NCI-H2227 treated with DMSO at 0.1 percent for 48 hours (cell line): ENCODE measurements around the gene DTNB.

Experiments used
- DNase-seq: peaks from one replicate; lab custom pipeline; 2025; lab: John Stamatoyannopoulos, UW

Gene DTNB

DNA sequence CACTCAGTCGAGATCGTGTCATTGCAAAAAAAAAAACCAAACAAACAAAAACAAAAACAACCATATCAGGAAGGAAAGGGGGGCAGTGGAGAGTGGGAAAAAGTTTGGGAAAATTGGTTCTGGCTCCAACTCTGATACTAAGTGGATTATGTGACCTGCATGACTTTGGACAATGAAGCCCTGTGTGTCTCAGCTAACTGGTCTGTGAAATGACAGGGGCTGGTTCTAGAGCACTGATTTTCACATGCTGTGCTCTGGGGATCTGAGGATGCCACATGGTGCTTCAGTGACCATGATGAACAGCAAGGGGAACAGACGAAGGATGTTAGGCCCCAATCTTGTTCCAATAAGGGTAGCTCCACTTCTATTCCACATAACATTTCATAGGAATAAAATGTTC lies 174.2 kb downstream of the DTNB start:
- no peak for DNase-seq

DNA sequence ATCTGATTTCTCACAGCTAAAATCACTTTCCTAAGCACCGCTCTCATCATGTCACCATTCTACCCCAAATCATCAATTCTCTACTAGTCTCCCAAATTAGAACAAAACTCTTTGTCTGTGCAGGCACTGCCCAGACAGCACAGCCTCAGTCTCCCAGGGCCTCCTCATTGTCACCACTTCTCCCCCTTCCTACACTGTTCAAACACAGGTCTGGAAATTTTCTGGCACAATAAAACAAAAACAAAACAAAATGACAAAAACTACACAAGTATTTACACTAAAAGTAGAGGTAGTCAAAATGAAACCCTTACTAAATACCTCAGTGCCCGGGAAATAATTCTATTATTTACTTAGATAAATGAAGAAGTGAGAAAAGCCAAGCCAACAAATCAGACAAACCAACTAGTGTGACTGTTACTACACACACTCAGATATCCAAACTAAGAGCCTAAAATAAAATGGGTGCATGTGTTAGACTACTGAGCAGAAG lies 175.4 kb downstream of the DTNB start:
- no peak for DNase-seq

- no peak for DNase-seq
These were observed 176.0 kb downstream of the DTNB start for GRCh38 chr2:25497229-25497917.

- no peak for DNase-seq
These were observed 178.8 kb downstream of the DTNB start for GRCh38 chr2:25494616-25495015.

DNA sequence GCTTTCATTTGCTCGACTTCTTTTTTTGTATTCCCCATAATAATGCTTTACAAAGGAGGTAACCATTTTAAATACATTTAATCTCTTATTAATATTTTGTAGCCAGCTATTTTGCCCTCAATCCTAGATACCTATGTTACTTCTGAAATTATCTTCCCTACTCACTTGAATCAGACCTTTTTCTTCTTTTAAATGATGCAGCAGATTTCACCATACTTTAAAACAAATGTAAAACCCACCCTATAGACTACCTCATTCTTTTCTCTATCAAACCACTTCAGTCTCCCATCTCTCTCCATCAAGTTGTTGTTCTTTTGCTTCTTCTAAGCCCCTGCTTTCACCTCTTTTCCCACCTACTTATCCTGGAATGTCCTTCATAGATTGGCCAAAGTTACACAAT lies 180.2 kb downstream of the DTNB start:
- no peak for DNase-seq

DNA sequence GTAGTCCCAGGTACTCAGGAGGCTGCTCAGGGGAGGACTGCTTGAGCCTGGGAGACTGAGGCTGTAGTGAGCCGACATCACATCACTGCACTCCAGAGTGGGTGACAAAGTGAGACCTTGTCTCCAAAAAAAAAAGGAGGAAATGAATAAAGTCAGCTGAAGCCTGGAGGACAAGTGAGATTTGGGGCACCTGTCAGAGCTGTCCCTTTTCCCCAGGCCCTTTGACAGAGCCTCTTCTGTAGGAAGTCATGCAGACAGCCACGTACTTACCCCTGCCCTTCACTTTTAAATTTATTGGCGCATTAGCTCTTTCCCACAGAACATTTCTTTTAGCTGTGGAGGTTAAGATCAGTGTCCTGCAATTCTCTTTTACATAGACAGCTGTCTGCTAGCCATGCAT lies 180.7 kb downstream of the DTNB start:
- DNase-seq = no peak

- no peak for DNase-seq
These were observed 181.3 kb downstream of the DTNB start for GRCh38 chr2:25491966-25492532.

- DNase-seq = no peak
These were observed 182.2 kb downstream of the DTNB start for GRCh38 chr2:25491003-25491696.

DNA sequence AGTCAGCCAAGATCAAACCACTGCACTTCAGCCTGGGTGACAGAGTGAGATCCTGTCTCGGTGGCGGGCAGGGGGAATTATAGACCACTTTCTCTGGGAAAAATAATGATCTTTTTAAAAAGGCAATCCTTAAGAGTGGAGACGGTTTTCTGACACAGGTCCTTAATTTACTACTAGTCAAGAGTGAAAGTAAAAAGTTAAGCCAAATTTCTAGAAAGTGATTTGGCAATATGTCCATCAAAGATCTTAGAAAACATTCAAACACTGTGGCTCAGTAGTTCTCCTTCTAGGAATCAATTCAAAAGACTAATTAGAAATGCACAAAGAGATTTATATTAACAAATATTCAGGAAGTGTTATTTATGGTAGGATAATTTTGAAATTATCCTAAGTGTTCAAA lies 183.2 kb downstream of the DTNB start:
- no peak for DNase-seq

GRCh38 chr2:25489631-25490030 lies 183.7 kb downstream of the DTNB start:
- DNase-seq = no peak

GRCh38 chr2:25483607-25484266 lies 189.6 kb downstream of the DTNB start:
- no peak for DNase-seq

- DNase-seq = no peak
These were observed 191.0 kb downstream of the DTNB start for GRCh38 chr2:25482341-25482740.

DNA sequence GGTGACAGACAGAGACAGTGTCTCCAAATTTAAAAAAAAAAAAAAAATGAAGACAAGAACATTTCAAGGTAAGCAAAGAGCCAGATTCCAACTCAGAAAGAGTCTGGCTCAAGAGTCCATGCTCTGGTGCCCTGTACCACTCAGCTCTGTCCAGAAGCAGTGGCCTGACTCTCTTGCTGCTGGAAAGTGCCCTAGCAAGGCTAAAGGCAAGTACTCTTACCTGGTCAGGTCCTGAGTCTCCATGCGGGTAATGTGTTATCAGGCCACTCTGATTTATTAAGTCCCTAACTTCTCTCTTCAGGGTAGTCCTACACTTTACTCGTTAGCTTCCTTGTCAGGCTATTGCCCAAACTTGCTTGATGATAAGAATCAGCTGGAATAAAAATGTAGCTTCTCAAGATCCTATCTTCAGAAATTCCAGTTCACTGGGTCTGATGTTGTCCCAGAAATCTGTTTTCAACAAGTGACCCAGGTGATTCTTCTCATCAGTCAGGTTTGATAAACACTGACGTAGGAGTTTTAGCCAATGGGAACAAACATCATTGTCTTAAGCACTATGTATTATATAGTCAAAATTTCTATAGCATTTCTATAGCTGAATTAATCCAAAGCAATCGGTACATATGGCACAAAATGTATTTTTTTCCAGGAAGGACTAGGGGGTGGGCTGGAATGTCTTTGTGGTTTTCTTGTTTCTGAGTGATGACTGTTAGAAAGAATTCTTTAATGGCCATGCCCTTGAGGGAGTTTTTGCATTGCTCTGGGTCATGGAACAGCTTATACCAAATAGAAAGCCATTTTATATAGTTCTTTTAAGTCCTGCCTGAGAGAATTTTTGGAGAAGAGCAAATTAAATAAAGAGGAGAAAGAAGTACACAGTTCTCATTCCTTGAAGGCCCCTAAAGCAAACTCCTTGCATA lies 191.7 kb downstream of the DTNB start:
- no peak for DNase-seq

GRCh38 chr2:25480561-25480960 lies 192.8 kb downstream of the DTNB start:
- no peak for DNase-seq

GRCh38 chr2:25479761-25480160 lies 193.6 kb downstream of the DTNB start:
- peak; percentile 79 for DNase-seq

GRCh38 chr2:25478736-25479135 lies 194.6 kb downstream of the DTNB start:
- DNase-seq = no peak

DNA sequence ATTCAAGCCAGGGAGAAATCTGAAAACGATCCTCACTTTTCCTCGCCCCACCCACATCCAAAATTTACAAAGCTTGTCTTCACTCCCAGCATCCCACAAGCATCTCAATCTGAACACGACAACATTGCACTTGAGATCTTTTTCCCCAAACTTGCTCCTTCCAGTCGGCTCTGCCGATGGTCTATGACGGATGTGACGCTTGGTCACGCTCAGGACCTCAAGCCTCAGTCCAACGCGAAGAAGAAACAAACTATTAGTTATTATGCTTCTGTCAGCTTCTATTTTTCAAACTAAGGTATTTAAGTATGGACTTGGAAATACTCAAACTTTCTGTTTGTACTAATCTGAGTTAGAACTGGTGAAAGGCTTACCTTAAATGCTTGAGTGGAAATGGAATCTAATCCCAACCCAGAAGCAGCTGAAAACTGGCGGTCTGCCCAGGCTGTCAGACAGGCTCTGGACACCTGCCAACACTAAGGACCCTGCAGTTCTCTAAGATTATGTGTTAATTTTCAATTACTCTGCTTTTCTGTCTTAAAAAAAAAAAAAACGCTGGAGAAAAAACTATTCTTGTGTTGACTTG lies 199.5 kb downstream of the DTNB start:
- DNase-seq = peak; percentile 67

DNA sequence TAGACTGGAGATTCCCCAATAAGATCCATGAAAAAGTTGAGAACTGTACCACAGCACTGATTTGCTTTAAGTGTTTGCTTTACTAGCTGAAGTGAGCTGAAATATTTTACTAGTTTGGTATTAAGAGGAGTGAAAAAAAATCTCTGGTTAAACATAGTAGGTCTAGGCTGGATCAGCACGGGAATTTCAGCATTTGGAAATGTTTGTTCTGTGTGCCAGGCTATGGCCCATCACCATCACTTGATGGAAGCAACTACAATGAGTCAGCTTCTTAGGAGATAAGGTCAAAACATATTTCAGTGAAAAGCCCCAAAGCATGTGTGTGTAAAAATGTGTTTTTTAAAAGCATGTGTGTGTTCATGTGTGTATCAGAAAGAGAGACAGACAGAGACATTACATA lies 200.2 kb downstream of the DTNB start:
- no peak for DNase-seq

DNA sequence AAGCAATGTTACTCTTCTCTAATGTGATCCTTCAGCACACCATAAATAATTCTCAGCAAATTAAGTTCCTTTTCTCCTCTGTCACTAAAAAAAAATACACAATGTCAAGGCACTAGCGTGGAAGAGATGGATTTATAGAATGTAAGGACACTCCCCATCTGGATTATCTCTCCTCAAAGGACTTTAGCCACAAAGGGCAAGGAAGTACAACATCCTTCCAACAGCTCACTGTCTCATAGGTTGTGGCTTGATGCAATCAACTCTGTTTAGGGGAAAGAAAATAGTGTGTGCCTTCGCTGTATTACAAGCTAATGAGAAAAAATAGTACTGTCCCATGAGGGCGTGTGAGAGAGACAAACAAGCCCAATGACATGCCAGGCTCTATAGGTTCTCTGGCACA lies 202.6 kb downstream of the DTNB start:
- no peak for DNase-seq

DNA sequence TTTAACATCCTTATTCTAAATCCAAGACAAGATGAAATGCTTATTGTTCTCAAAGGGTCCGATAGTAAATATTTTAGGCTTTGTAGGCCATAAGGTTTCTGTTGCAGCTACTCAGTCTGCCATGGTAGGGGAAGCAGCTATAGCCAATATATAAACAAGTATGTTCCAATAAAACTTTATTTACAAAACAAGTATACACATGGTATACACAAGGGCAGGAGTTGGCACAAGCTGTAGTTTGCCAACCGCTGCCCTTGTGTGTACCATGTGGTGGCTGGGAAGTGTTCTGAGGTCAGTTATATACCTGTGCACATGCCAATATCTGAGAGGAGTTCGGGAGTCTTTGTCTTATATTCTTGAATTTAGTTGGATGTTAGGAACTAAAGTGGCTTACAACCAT lies 205.6 kb downstream of the DTNB start:
- no peak for DNase-seq

DNA sequence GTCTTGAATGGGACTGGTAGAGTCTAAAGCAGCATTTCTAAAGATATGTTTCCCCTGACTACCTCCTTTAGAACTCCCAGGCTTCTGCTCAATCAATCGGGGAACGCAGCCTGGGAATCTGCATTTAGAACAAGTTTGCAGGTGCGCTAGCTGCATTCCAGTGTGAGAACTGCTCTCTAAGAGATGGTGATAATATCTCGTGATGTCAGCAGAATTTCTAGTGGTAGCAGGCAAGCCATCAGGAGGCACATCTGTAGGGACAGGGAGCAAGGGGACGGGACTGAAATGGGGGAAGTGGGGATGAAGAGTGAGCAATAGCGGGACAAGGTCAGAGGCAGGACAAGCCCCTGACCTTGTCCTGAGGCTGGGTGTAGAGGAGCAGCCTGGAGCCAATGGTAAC lies 211.4 kb downstream of the DTNB start:
- DNase-seq = no peak
